B cell (primary cell): ENCODE results near the gene SGF29. TPM values are rescaled to one million over a fixed set of nuclear protein-coding genes. Genes with fewer than 3 reads are reported as not detected.
"Not testable (repeated sequence)": the region's sequence is repeated elsewhere in the genome, so short reads cannot be mapped to it uniquely, and the experiment has no call there.

ENCODE experiments used
- ATAC-seq: fragments of 200-7000 bp; cut with Tn5 transposase; one replicate; pipeline ENCODE4 v1.10.0; 2021; ENCODE audit warnings: low read depth, mild to moderate bottlenecking, moderate number of reproducible peaks, moderate library complexity
- CTCF ChIA-PET: fragments of 350-600 bp; sonication (Branson Sonifier 250); formaldehyde crosslinking; loops from one replicate; lab custom pipeline; 2021; ENCODE audit warnings: antibody characterized with exemption, inconsistent platforms; lab: Charles Lee
- POLR2A ChIA-PET: fragments of 350-600 bp; sonication (Branson Sonifier 250); formaldehyde crosslinking; loops from one replicate; lab custom pipeline; 2021; ENCODE audit warnings: antibody characterized with exemption; lab: Charles Lee
- DNase-seq: peaks from one replicate; pipeline ENCODE4 v3.0.0; 2013
- H2AFZ ChIP-seq: 2 replicates; pipeline ENCODE4 v1.6.1; 2012; ENCODE audit warnings: mild to moderate bottlenecking, low read depth, low read length; ENCODE audit not compliant: insufficient read depth, poor library complexity, severe bottlenecking
- H3K27ac ChIP-seq, 2 donors: 1 replicate in 1 of 2; 2 replicates in 1 of 2; pipeline ENCODE4 v1.5.1; 2012 to 2013; ENCODE audit warnings: low read length in 2 of 2, mild to moderate bottlenecking in 2 of 2, moderate library complexity in 1 of 2
- H3K27me3 ChIP-seq, 4 experiments: fragments of 200-600 bp in 1 of 4; sonication (generic) in 1 of 4; replicated peaks in 1 of 4; 1 replicate in 2 of 4; 2 replicates in 2 of 4; pipeline versions ENCODE4 v1.6.1 to v1.7.0; 2013 to 2016; ENCODE audit warnings: low read length in 3 of 4, mild to moderate bottlenecking in 2 of 4, mixed read lengths in 1 of 4, moderate library complexity in 1 of 4; ENCODE audit not compliant: insufficient read depth in 4 of 4, control insufficient read depth in 3 of 4; ENCODE audit errors: control extremely low read depth in 1 of 4
- H3K36me3 ChIP-seq, 2 experiments: replicated peaks in 1 of 2; 1 replicate in 1 of 2; 2 replicates in 1 of 2; pipeline versions ENCODE4 v1.6.1 to v1.7.1; 2013; ENCODE audit warnings: low read length in 1 of 2; ENCODE audit not compliant: insufficient read depth in 2 of 2, control insufficient read depth in 1 of 2; ENCODE audit errors: control extremely low read depth in 1 of 2, extremely low read depth in 1 of 2
- H3K4me1 ChIP-seq, 2 donors: fragments of 200-600 bp in 1 of 2; sonication (generic) in 1 of 2; 1 replicate in 1 of 2; 2 replicates in 1 of 2; pipeline versions ENCODE4 v1.5.1 to v1.6.1; 2013 to 2017; ENCODE audit warnings: low read length in 2 of 2; ENCODE audit not compliant: control insufficient read depth in 2 of 2, insufficient read depth in 2 of 2
- H3K4me2 ChIP-seq: replicated peaks from 2 replicates; pipeline ENCODE3; 2012; ENCODE audit warnings: mild to moderate bottlenecking, low read depth, low read length; ENCODE audit not compliant: poor library complexity, severe bottlenecking
- H3K4me3 ChIP-seq, 5 experiments: fragments of 200-600 bp in 1 of 5; sonication (generic) in 1 of 5; 1 replicate in 3 of 5; 2 replicates in 2 of 5; pipeline versions ENCODE4 v1.5.1 to v1.7.0; 2011 to 2016; ENCODE audit warnings: low read length in 4 of 5, mild to moderate bottlenecking in 4 of 5, low read depth in 2 of 5, control low read depth in 1 of 5, moderate library complexity in 1 of 5; ENCODE audit not compliant: insufficient read depth in 1 of 5; ENCODE audit errors: control extremely low read depth in 1 of 5, extremely low read depth in 1 of 5
- H3K79me2 ChIP-seq: fragments of 200-600 bp; sonication (generic); one replicate; pipeline ENCODE4 v1.6.0; 2016; ENCODE audit warnings: low read length; ENCODE audit not compliant: control insufficient read depth, insufficient read depth
- H3K9ac ChIP-seq: fragments of 200-600 bp; sonication (generic); 2 replicates; pipeline ENCODE4 v1.6.1; 2017; ENCODE audit warnings: mild to moderate bottlenecking, low read length, moderate library complexity
- H3K9me3 ChIP-seq, 3 donors: one replicate each; pipeline versions ENCODE4 v1.6.1 to v1.7.1; 2013; ENCODE audit warnings: low read length in 2 of 3; ENCODE audit not compliant: control insufficient read depth in 2 of 3, insufficient read depth in 1 of 3; ENCODE audit errors: control extremely low read depth in 1 of 3
- H4K20me1 ChIP-seq: 2 replicates; pipeline ENCODE4 v1.6.0; 2012; ENCODE audit warnings: mild to moderate bottlenecking, low read length; ENCODE audit not compliant: insufficient read depth, control insufficient read depth, poor library complexity, severe bottlenecking
- H3K27ac Mint-ChIP-seq: one replicate; pipeline ENCODE4 v1.8.0; 2021; ENCODE audit warnings: mixed read lengths
- H3K27me3 Mint-ChIP-seq: one replicate; pipeline ENCODE4 v1.8.0; 2021; ENCODE audit warnings: mixed read lengths
- H3K4me1 Mint-ChIP-seq: one replicate; pipeline ENCODE4 v1.8.0; 2021; ENCODE audit warnings: mixed read lengths
- H3K4me3 Mint-ChIP-seq: one replicate; pipeline ENCODE4 v1.8.0; 2021; ENCODE audit warnings: mixed read lengths
- H3K9me3 Mint-ChIP-seq: one replicate; pipeline ENCODE4 v1.8.0; 2022; ENCODE audit warnings: mixed read lengths; ENCODE audit not compliant: insufficient read depth
- WGBS: methylation state at CpG from one replicate; pipeline ENCODE4 v1.1.5; 2013; ENCODE audit warnings: missing lambda C conversion rate; ENCODE audit not compliant: insufficient coverage; 5-methylcytosine and 5-hydroxymethylcytosine counted together
- intact Hi-C: fragments of 100-400 bp; cut with micrococcal nuclease; formaldehyde crosslinking; loops from one replicate; pipeline ENCODE4 v1.10.0; 2022
- polyA plus RNA-seq: library from polyadenylated mRNA; depleted of rRNA; stranded (reverse); fragments of >200 nt; gene quantifications from 2 replicates; pipeline ENCODE4 v1.2.3, GENCODE V29; 2012
- total RNA-seq, 2 donors: library from RNA; stranded (reverse); fragments of 120-200 nt in 1 of 2; gene quantifications; 1 replicate in 1 of 2; 2 replicates in 1 of 2; pipeline versions ENCODE4 v1.2.3 to v1.2.4, GENCODE V29; 2013 to 2022
- TF ChIP-seq, protein P1 (sequence below): fragments of 200-600 bp; IDR thresholded peaks from one replicate; pipeline ENCODE4 v1.8.0; 2022; ENCODE audit warnings: antibody characterized with exemption, mild to moderate bottlenecking

Gene SGF29
- total and polyA plus RNA-seq, 2 donors (not counting 1 experiment from before 2014, with no cell fraction given): 24.0 to 52.9 TPM

DNA sequence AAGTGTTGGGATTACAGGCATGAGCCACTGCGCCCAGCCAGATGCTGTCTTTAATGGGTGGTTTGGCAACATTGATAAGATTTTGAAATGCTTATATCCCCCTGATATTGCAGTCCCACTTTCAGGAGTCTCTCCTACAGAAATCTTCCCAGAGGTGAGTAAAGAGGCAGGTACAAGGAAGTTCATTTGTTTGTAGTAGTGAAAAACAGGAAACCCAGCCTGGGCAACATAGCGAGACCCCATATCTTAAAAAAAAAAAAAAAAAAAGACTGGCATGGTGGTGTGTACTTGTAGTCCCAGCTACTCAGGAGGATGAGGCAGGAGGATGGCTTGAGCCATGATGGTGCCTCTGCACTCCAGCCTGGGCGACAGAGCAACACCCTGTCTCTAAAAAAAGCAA lies 8.7 kb upstream of the SGF29 start:
- Histone ChIP-seq H3K4me3 (no peak overlapping the region), H3K79me2 (no peaks in the 10 kb centered on the region), H3K4me1 (peaks cover 0 to 8% of the 10 kb centered on the region in 2 donors), H3K9me3 (no peaks in the 10 kb centered on the region), H2AFZ (no peak overlapping the region), H3K27me3 (peaks cover 0 to 3% (median 0%) of the 10 kb centered on the region in 4 experiments), H4K20me1 (no peaks in the 10 kb centered on the region), H3K27ac (no peak overlapping the region), H3K4me2 (no peak overlapping the region), H3K36me3 (no peaks in the 10 kb centered on the region), H3K9ac (no peak overlapping the region)
- POLR2A ChIA-PET: interaction anchor here (0.7 kb wide), 1 partner anchor 23 kb away, joined by 5 read pairs; no protein-coding TSS in a partner anchor
- H3K9me3 Mint-ChIP-seq: no peaks in the 10 kb centered on the region
- TF ChIP-seq, protein P1, sequence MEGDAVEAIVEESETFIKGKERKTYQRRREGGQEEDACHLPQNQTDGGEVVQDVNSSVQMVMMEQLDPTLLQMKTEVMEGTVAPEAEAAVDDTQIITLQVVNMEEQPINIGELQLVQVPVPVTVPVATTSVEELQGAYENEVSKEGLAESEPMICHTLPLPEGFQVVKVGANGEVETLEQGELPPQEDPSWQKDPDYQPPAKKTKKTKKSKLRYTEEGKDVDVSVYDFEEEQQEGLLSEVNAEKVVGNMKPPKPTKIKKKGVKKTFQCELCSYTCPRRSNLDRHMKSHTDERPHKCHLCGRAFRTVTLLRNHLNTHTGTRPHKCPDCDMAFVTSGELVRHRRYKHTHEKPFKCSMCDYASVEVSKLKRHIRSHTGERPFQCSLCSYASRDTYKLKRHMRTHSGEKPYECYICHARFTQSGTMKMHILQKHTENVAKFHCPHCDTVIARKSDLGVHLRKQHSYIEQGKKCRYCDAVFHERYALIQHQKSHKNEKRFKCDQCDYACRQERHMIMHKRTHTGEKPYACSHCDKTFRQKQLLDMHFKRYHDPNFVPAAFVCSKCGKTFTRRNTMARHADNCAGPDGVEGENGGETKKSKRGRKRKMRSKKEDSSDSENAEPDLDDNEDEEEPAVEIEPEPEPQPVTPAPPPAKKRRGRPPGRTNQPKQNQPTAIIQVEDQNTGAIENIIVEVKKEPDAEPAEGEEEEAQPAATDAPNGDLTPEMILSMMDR: no peak
- no peak overlapping the region for H3K4me3 Mint-ChIP-seq
- no peak for ATAC-seq
- DNase-seq: no peak
- CTCF ChIA-PET: no interaction called here
- H3K27me3 Mint-ChIP-seq: peaks cover 28% of the 10 kb centered on the region
- WGBS: 71% methylated on average over 1 of the region's 3 CpGs
- H3K4me1 Mint-ChIP-seq: peaks cover 9% of the 10 kb centered on the region
- intact Hi-C loops: no loop called here
- H3K27ac Mint-ChIP-seq: no peak overlapping the region

DNA sequence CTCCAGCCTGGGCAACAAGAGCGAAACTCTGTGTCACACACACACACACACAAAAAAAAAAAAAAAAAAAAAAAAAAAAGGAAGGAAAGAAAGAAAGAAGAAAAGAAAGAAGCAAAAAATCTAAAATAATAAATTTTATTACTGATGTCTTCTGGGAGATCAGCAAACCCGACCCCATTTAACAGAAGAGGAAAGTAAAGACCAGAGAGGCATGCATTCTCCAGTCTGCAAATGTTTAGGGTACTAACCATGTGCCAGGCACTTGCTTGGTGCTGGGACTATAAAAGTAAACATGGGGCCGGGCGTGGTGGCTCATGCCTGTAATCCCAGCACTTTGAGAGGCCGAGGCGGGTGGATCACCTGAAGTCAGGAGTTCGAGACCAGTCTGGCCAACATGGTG lies 7.8 kb upstream of the SGF29 start:
- DNase-seq, H3K4me1 ChIP-seq, H3K4me1 Mint-ChIP-seq, ATAC-seq, H4K20me1 ChIP-seq, H3K4me2 ChIP-seq, H3K27me3 ChIP-seq, intact Hi-C loops, H3K27ac Mint-ChIP-seq, H3K9me3 Mint-ChIP-seq, H3K4me3 ChIP-seq, POLR2A ChIA-PET, H3K36me3 ChIP-seq, H3K79me2 ChIP-seq, H3K9me3 ChIP-seq, CTCF ChIA-PET, H3K9ac ChIP-seq, H2AFZ ChIP-seq, H3K4me3 Mint-ChIP-seq, H3K27ac ChIP-seq: not testable (repeated sequence)
- peaks cover 25% of the 10 kb centered on the region for H3K27me3 Mint-ChIP-seq
- WGBS: 87% methylated on average over 6 of the region's 7 CpGs
